Endothelial cell of umbilical vein (primary cell): Measurements from ENCODE around the gene GPR173. TPM values are rescaled to one million over a fixed set of nuclear protein-coding genes. Genes with fewer than 3 reads are reported as not detected.

Source experiments
- BruUV-seq: library from RNA; stranded (reverse); fragments of 400-500 nt; replicated peaks from 2 replicates; lab custom pipeline; 2021; lab: Mats Ljungman, UMichigan
- CTCF ChIA-PET: fragments of 300-600, 350-600 bp; sonication (Branson Sonifier 250); formaldehyde crosslinking; loops from one replicate; lab custom pipeline; 2021; ENCODE audit warnings: antibody characterized with exemption, inconsistent platforms; lab: Charles Lee
- POLR2A ChIA-PET: fragments of 300-600, 350-600 bp; sonication (Branson Sonifier 250); formaldehyde crosslinking; loops from one replicate; lab custom pipeline; 2021; ENCODE audit warnings: antibody characterized with exemption, inconsistent platforms; lab: Charles Lee
- DNase-seq: peaks from one replicate; pipeline ENCODE4 v3.0.0-alpha.2; 2011; ENCODE audit warnings: low read depth, low spot score
- FAIRE-seq: peaks from 2 replicates; lab custom pipeline; 2011; peaks lifted over from hg19 to GRCh38; lab: Jason Lieb, UNC
- H2AFZ ChIP-seq: 2 replicates; pipeline ENCODE4 v1.6.0; 2012; ENCODE audit warnings: low read depth, low read length, control low read depth, inconsistent platforms
- H3K27ac ChIP-seq: 2 replicates; pipeline ENCODE4 v1.5.1; 2011; ENCODE audit warnings: low read depth, mild to moderate bottlenecking, control low read depth, low read length, moderate library complexity; ENCODE audit not compliant: insufficient read depth
- H3K27me3 ChIP-seq, 2 experiments: 2 replicates each; pipeline versions ENCODE4 v1.6.0 to v1.6.1; 2011; ENCODE audit warnings: low read length in 2 of 2, mixed read lengths in 1 of 2; ENCODE audit not compliant: control insufficient read depth in 2 of 2, insufficient read depth in 2 of 2
- H3K36me3 ChIP-seq, 2 experiments: 2 replicates in 1 of 2; 3 replicates in 1 of 2; pipeline ENCODE4 v1.5.1; 2011; ENCODE audit warnings: low read length in 2 of 2, mild to moderate bottlenecking in 1 of 2, moderate library complexity in 1 of 2; ENCODE audit not compliant: control insufficient read depth in 2 of 2, insufficient read depth in 2 of 2; ENCODE audit errors: extremely low read depth in 1 of 2
- H3K4me1 ChIP-seq: 3 replicates; pipeline ENCODE4 v1.5.1; 2011; ENCODE audit warnings: mild to moderate bottlenecking, low read length; ENCODE audit not compliant: control insufficient read depth, insufficient read depth; ENCODE audit errors: extremely low read depth
- H3K4me2 ChIP-seq: 2 replicates; pipeline ENCODE4 v1.6.1; 2011; ENCODE audit warnings: low read length, control low read depth, mixed read lengths; ENCODE audit not compliant: insufficient read depth
- H3K4me3 ChIP-seq, 3 experiments: fragments of 200-600 bp in 1 of 3; sonication (generic), shearing (Covaris generic) in 1 of 3; replicated peaks in 1 of 3; 2 replicates each; pipeline ENCODE4 v1.5.1; 2011 to 2016; ENCODE audit warnings: control low read depth in 3 of 3, low read length in 3 of 3, mild to moderate bottlenecking in 2 of 3, inconsistent platforms in 1 of 3, low read depth in 1 of 3, moderate library complexity in 1 of 3; ENCODE audit not compliant: insufficient read depth in 1 of 3
- H3K79me2 ChIP-seq: 2 replicates; pipeline ENCODE4 v1.6.0; 2012; ENCODE audit warnings: low read length, inconsistent platforms; ENCODE audit not compliant: control insufficient read depth, insufficient read depth
- H3K9ac ChIP-seq: replicated peaks from 2 replicates; pipeline ENCODE3; 2011; ENCODE audit warnings: low read length, control low read depth; ENCODE audit not compliant: insufficient read depth; ENCODE audit errors: extremely low read depth
- H3K9me1 ChIP-seq: replicated peaks from 3 replicates; pipeline ENCODE4 v1.6.0; 2011; ENCODE audit warnings: mild to moderate bottlenecking, low read length; ENCODE audit not compliant: control insufficient read depth, insufficient read depth; ENCODE audit errors: extremely low read depth
- H3K9me3 ChIP-seq: replicated peaks from 2 replicates; pipeline ENCODE4 v1.5.1; 2012; ENCODE audit warnings: low read length, inconsistent platforms; ENCODE audit not compliant: control insufficient read depth, insufficient read depth
- H4K20me1 ChIP-seq: replicated peaks from 2 replicates; pipeline ENCODE3; 2011; ENCODE audit warnings: mild to moderate bottlenecking, low read length; ENCODE audit not compliant: control insufficient read depth, insufficient read depth; ENCODE audit errors: extremely low read depth
- EZH2 ChIP-seq: IDR thresholded peaks from 2 replicates; pipeline ENCODE4 v1.6.1; 2012; ENCODE audit warnings: borderline replicate concordance, low read depth, mild to moderate bottlenecking, moderate library complexity, low read length, inconsistent platforms; ENCODE audit not compliant: severe bottlenecking
- MYC ChIP-seq: IDR thresholded peaks from one replicate; pipeline ENCODE4 v1.6.1; 2011; ENCODE audit warnings: mild to moderate bottlenecking, low read depth, low read length
- POLR2A ChIP-seq: IDR thresholded peaks from 2 replicates; pipeline ENCODE4 v1.6.1; 2012; ENCODE audit warnings: low read depth, mild to moderate bottlenecking, control low read depth, low read length
- dilution Hi-C: fragments of 300-500 bp; cut with MboI; formaldehyde crosslinking; loops from one replicate; pipeline ENCODE4 v1.15.0; 2019; ENCODE audit warnings: low sequenced_read_pairs; ENCODE audit not compliant: extremely low pct_ligation_motif_present
- intact Hi-C: fragments of 100-400 bp; cut with micrococcal nuclease; formaldehyde crosslinking; loops from one replicate; pipeline ENCODE4 v1.10.0; 2022
- polyA plus RNA-seq, 4 experiments: library from polyadenylated mRNA; depleted of rRNA in 3 of 4; stranded (reverse) in 3 of 4; unstranded in 1 of 4; fragments of >200 nt; gene quantifications; 2 replicates each; pipeline versions ENCODE4 v1.2.1 to v1.2.3, GENCODE V29; 2011 to 2012; ENCODE audit warnings: missing spikeins in 1 of 4
- total RNA-seq: library from RNA; stranded (reverse); gene quantifications from 2 replicates; pipeline ENCODE4 v1.2.3, GENCODE V29; 2021
- TF ChIP-seq, protein P1 (sequence below), 2 donors: IDR thresholded peaks; 1 replicate in 1 of 2; 2 replicates in 1 of 2; pipeline ENCODE4 v1.5.1; 2011; ENCODE audit warnings: low read length in 2 of 2, mild to moderate bottlenecking in 2 of 2, moderate library complexity in 2 of 2, control low read depth in 1 of 2, inconsistent platforms in 1 of 2, low read depth in 1 of 2; ENCODE audit not compliant: insufficient read depth in 1 of 2; ENCODE audit errors: extremely low read depth in 1 of 2

GPR173 gene
- total and polyA plus RNA-seq, 2 donors (not counting 3 experiments of a cell fraction or from before 2014, with no cell fraction given), result 9.2 to 11.3 TPM

- H2AFZ ChIP-seq, result peak overlapping the region; percentile 54
- H4K20me1 ChIP-seq, result no peaks in the 10 kb centered on the region
- peak overlapping the region; percentile 87 for H3K9ac ChIP-seq
- dilution Hi-C loops, result no loop called here
- H3K36me3 ChIP-seq, result peaks cover 0 to 13% of the 10 kb centered on the region in 2 experiments
- TF ChIP-seq MYC, result no peak
- peak; percentile 38 for TF ChIP-seq POLR2A
- ChIA-PET POLR2A (no interaction called here), CTCF (interaction anchor here (1.0 kb wide), 1 partner anchor 16 kb away, joined by 5 read pairs; no protein-coding TSS in a partner anchor)
- peak overlapping the region; percentile 93 for H3K4me2 ChIP-seq
- peaks cover 5% of the 10 kb centered on the region for H3K4me1 ChIP-seq
- H3K27me3 ChIP-seq, result no peaks in the 10 kb centered on the region
- DNase-seq (peak; percentile 84), FAIRE-seq (no peak)
- H3K9me3 ChIP-seq, result no peaks in the 10 kb centered on the region
- H3K27ac ChIP-seq, result peak overlapping the region; percentile 75
- intact Hi-C loops, result no loop called here
- H3K4me3 ChIP-seq, result peak overlapping the region; percentile 33 to 79 (median 37)
- H3K79me2 ChIP-seq, result peaks cover 5% of the 10 kb centered on the region
- H3K9me1 ChIP-seq, result no peaks in the 10 kb centered on the region
- no TSS peak for BruUV-seq
Measured at GRCh38 chrX:53088136-53088974, 39.8 kb downstream of the GPR173 start.

DNA sequence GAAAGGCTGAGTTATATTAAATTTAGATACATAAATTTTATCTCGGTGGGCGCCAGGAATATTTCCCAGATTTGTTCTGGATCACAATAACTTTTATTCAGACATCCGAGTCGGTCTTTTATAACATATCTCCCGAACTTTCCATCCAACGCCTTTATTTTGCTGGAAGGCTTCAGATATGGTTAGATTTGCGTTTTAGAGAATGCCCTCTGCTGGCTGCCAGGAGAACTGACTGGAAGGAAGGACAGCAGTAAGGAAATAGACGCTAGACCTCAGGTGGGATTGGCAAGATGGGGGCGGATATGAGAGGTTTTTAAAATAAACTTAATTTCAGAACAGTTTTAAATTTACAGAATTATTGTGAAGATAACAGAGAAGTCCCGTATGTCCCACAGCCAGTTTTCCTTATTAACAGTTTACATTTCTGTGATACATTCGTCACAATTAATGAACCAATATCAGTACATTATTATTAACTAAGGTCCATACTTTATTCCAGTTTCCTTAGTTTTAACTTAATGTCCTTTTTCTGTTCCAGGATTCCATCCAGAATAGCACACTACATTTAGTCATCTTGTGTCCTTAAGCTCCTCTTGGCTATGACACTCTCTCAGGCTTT lies 40.7 kb downstream of the GPR173 start:
- intact Hi-C loops (loop anchor here (1.0 kb wide), 2 partner anchors 18 to 42 kb away; no protein-coding TSS in a partner anchor), dilution Hi-C loops (no loop called here)
- POLR2A ChIA-PET, result no interaction called here
- H3K79me2 ChIP-seq, result no peaks in the 10 kb centered on the region
- CTCF ChIA-PET, result no interaction called here
- H3K4me1 ChIP-seq, result peaks cover 7% of the 10 kb centered on the region
- BruUV-seq, result no TSS peak
- H4K20me1 ChIP-seq, result no peaks in the 10 kb centered on the region
- peak overlapping the region; percentile 93 for H3K4me2 ChIP-seq
- H2AFZ ChIP-seq, result no peak overlapping the region
- peak overlapping the region; percentile 87 for H3K9ac ChIP-seq
- H3K27me3 ChIP-seq, result no peaks in the 10 kb centered on the region
- peak overlapping the region; percentile 75 for H3K27ac ChIP-seq
- peaks cover 0 to 13% of the 10 kb centered on the region in 2 experiments for H3K36me3 ChIP-seq
- DNase-seq (peak; percentile 49), FAIRE-seq (peak; percentile 98)
- no peaks in the 10 kb centered on the region for H3K9me1 ChIP-seq
- H3K4me3 ChIP-seq, result peak overlapping the region; percentile 33 to 79 (median 37)
- H3K9me3 ChIP-seq, result no peaks in the 10 kb centered on the region
- TF ChIP-seq, protein P1, sequence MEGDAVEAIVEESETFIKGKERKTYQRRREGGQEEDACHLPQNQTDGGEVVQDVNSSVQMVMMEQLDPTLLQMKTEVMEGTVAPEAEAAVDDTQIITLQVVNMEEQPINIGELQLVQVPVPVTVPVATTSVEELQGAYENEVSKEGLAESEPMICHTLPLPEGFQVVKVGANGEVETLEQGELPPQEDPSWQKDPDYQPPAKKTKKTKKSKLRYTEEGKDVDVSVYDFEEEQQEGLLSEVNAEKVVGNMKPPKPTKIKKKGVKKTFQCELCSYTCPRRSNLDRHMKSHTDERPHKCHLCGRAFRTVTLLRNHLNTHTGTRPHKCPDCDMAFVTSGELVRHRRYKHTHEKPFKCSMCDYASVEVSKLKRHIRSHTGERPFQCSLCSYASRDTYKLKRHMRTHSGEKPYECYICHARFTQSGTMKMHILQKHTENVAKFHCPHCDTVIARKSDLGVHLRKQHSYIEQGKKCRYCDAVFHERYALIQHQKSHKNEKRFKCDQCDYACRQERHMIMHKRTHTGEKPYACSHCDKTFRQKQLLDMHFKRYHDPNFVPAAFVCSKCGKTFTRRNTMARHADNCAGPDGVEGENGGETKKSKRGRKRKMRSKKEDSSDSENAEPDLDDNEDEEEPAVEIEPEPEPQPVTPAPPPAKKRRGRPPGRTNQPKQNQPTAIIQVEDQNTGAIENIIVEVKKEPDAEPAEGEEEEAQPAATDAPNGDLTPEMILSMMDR (IDR thresholded peaks at IDR 0.05; ENCODE audit: extremely low read depth in 1 of 2, insufficient read depth in 1 of 2, low read depth in 1 of 2, low read length in 2 of 2), result peak; percentile 61 to 65
- TF ChIP-seq EZH2, result no peak
